AG04450 (cell line): ENCODE results near the gene SCN2A. TPM values are rescaled to one million over a fixed set of nuclear protein-coding genes. Genes with fewer than 3 reads are reported as not detected.

Experiments used
- CTCF ChIA-PET: fragments of 300-600, 350-600 bp; formaldehyde crosslinking; extraction: SDS; loops from one replicate; lab custom pipeline; 2022; ENCODE audit warnings: antibody characterized with exemption, inconsistent platforms; lab: Charles Lee
- POLR2A ChIA-PET: fragments of 350-600 bp; formaldehyde crosslinking; extraction: SDS; loops from one replicate; lab custom pipeline; 2021; ENCODE audit warnings: antibody characterized with exemption, inconsistent platforms; lab: Yijun Ruan, JAX
- DNase-seq: peaks from one replicate; pipeline ENCODE4 v3.0.0-alpha.2; 2011; ENCODE audit warnings: low read depth, low spot score
- H3K27ac ChIP-seq: one replicate; pipeline ENCODE4 v1.5.1; 2012; ENCODE audit warnings: low read depth, low read length, control low read depth
- H3K27me3 ChIP-seq: one replicate; pipeline ENCODE4 v1.6.0; 2012; ENCODE audit warnings: low read length; ENCODE audit not compliant: control insufficient read depth, insufficient read depth
- H3K4me3 ChIP-seq: 2 replicates; pipeline ENCODE4 v1.5.1; 2011; ENCODE audit warnings: mild to moderate bottlenecking, low read depth, low read length, control low read depth
- H3K9me3 ChIP-seq: 2 replicates; pipeline ENCODE4 v1.5.1; 2012; ENCODE audit warnings: low read length; ENCODE audit not compliant: control insufficient read depth, insufficient read depth
- CTCF ChIP-seq: IDR thresholded peaks from 2 replicates; pipeline ENCODE4 v1.5.1; 2011; ENCODE audit warnings: low read depth, low read length, control low read depth, inconsistent platforms
- polyA plus RNA-seq: library from polyadenylated mRNA; depleted of rRNA; stranded (reverse); fragments of >200 nt; gene quantifications from 2 replicates; pipeline ENCODE4 v1.2.3, GENCODE V29; 2011

SCN2A gene
- polyA plus RNA-seq, 1 experiment = 2.5 TPM

DNA sequence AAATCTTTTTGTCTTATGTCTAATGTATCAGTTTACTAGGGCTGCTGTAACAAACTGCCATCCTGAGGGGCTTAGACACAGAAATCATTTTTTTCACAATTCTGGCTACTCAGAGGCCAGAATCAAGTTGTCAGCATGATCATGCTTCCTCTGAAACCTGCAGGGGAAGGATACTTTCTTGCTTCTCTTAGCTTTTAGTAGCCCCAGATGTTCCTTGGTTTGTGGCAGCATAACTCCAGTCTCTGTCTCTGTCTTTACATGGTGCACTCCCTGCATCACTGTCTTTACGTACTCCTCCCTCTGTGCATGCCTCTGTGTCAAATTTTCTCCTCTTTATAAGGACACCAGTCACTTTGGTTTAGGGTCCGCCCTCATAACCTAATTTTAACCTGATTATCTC lies 33.3 kb upstream of the SCN2A start:
- CTCF ChIA-PET = interaction anchor here (0.7 to 11.1 kb wide), 5 partner anchors 9 to 214 kb away, joined by 3 to 417 read pairs (median 55); no protein-coding TSS in a partner anchor
- no peaks in the 10 kb centered on the region for H3K27me3 ChIP-seq
- DNase-seq = no peak
- TF ChIP-seq CTCF = no peak
- no peak overlapping the region for H3K4me3 ChIP-seq
- no peaks in the 10 kb centered on the region for H3K9me3 ChIP-seq
- POLR2A ChIA-PET = no interaction called here
- H3K27ac ChIP-seq = no peak overlapping the region

DNA sequence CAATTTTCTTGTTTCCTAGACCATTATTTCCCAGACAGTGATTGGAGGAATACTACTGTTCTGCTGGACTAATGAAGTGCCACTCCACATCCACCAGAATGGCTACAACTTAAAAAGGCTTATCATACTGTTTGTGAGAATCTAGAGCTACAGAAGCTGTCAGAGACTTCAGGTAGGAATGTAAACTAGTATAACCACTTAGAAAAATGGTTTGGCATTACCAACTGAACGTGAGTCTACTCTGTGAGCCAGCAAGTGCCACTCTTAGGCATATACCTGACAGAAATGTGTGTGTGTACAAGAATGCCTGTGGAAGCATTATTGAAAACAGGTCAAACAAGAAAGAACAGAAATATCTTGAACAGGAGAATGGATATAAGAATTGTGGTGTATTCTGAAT lies 31.1 kb upstream of the SCN2A start:
- Histone ChIP-seq H3K27ac (no peak overlapping the region), H3K27me3 (no peaks in the 10 kb centered on the region), H3K9me3 (no peaks in the 10 kb centered on the region), H3K4me3 (no peak overlapping the region)
- CTCF ChIA-PET = interaction anchor here (1.1 to 11.1 kb wide), 2 partner anchors 67 to 191 kb away, joined by 3 to 417 read pairs; no protein-coding TSS in a partner anchor
- POLR2A ChIA-PET = no interaction called here
- no peak for TF ChIP-seq CTCF
- DNase-seq = no peak

- no peak overlapping the region for H3K27ac ChIP-seq
- CTCF ChIA-PET = interaction anchor here (2.4 kb wide), 1 partner anchor 10 kb away, joined by 19 read pairs; the partner anchor contains the start of gene SCN3A
- TF ChIP-seq CTCF = no peak
- H3K27me3 ChIP-seq = no peaks in the 10 kb centered on the region
- no peaks in the 10 kb centered on the region for H3K9me3 ChIP-seq
- POLR2A ChIA-PET = no interaction called here
- H3K4me3 ChIP-seq = no peak overlapping the region
- DNase-seq = no peak
These were observed 25.1 kb upstream of the SCN2A start for GRCh38 chr2:165214093-165214492.

GRCh38 chr2:165219481-165219880 lies 19.7 kb upstream of the SCN2A start:
- no peak for DNase-seq
- H3K4me3 ChIP-seq = no peak overlapping the region
- no peak for TF ChIP-seq CTCF
- CTCF ChIA-PET = interaction anchor here (0.8 to 5.6 kb wide), 4 partner anchors 9 to 203 kb away, joined by 3 to 55 read pairs (median 4); partner anchors contain the start of genes SCN2A and SCN3A
- no peak overlapping the region for H3K27ac ChIP-seq
- no peaks in the 10 kb centered on the region for H3K9me3 ChIP-seq
- no peaks in the 10 kb centered on the region for H3K27me3 ChIP-seq
- POLR2A ChIA-PET = no interaction called here

DNA sequence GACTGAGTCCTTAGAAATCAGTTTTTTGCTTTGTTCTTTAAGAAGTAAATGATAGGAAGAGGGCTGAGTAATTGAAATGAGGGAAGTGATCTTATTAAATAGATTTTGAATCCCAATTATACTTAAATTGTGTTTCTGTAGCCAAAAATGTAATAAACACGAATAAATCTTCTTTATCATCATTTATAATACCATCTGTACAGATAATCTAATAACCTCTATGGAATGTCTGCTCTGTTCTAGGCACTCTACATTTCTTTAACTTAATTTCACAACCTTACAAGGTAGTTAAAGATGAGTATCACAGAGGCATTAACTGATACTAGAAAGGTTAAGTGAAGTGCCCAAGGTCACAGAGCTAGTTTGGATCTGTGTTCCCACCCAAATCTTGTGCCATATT lies 14.3 kb upstream of the SCN2A start:
- TF ChIP-seq CTCF = no peak
- no peak for DNase-seq
- no peak overlapping the region for H3K27ac ChIP-seq
- ChIA-PET POLR2A (no interaction called here), CTCF (interaction anchor here (1.0 kb wide), 1 partner anchor 14 kb away, joined by 4 read pairs; the partner anchor contains the start of gene SCN2A)
- H3K27me3 ChIP-seq = no peaks in the 10 kb centered on the region
- no peak overlapping the region for H3K4me3 ChIP-seq
- no peaks in the 10 kb centered on the region for H3K9me3 ChIP-seq
